Upper lobe of left lung (tissue), 4 donors: Measurements from ENCODE around the gene SGO2.

Experiments used
- CTCF ChIP-seq, 6 experiments: fragments of 450-650 bp in 4 of 6; fragments of 200-600 bp in 2 of 6; sonication (generic) in 2 of 6; IDR thresholded peaks; one replicate each; pipeline ENCODE4 v1.5.1; 2016 to 2019; ENCODE audit warnings: antibody characterized with exemption in 6 of 6
- EP300 ChIP-seq, 4 donors: sonication (generic); formaldehyde crosslinking; IDR thresholded peaks; one replicate each; pipeline ENCODE4 v1.5.1; 2017; ENCODE audit warnings: antibody characterized with exemption in 4 of 4, control low read depth in 2 of 4

- TF ChIP-seq CTCF (IDR thresholded peaks at IDR 0.05) (no peak), EP300 (IDR thresholded peaks at IDR 0.05) (no peak)
Observed at GRCh38 chr2:200482194-200482593, 43.8 kb upstream of the SGO2 start.
